Erythroblast (primary cell): ENCODE data around the gene SSTR1.

ENCODE experiments used
- GATA1 ChIP-seq: IDR thresholded peaks from 2 replicates; pipeline ENCODE4 v1.6.1; 2011; ENCODE audit warnings: low read depth, mild to moderate bottlenecking, control low read depth, low read length, moderate library complexity
- POLR2A ChIP-seq: IDR thresholded peaks from 2 replicates; pipeline ENCODE4 v1.6.1; 2011; ENCODE audit warnings: mild to moderate bottlenecking, low read length

- no peak for TF ChIP-seq POLR2A
- TF ChIP-seq GATA1 = no peak
Observed at GRCh38 chr14:38233218-38233617, 25.5 kb downstream of the SSTR1 start.
